ENCODE results near the gene SUN2.

The SUN2 gene

GRCh38 chr22:38685761-38686160, 70.0 kb downstream of the SUN2 start:
- H3K9me3 Mint-ChIP-seq, result no peaks in the 10 kb centered on the region
- H3K36me3 Mint-ChIP-seq (ENCODE audit: low read depth), result peaks cover 85% of the 10 kb centered on the region
- intact Hi-C loops (cut with micrococcal nuclease), result loop anchor here (10.0 kb wide), 1 partner anchor 181 kb away; the partner anchor contains the start of gene DDX17
- H3K27ac Mint-ChIP-seq, result no peak overlapping the region
- no peaks in the 10 kb centered on the region for H3K27me3 Mint-ChIP-seq
- peaks cover 22% of the 10 kb centered on the region for H3K4me1 Mint-ChIP-seq (ENCODE audit: low read depth)
- no peak overlapping the region for H3K4me3 Mint-ChIP-seq

- Mint-ChIP-seq H3K27me3 (no peaks in the 10 kb centered on the region), H3K4me3 (no peak overlapping the region), H3K4me1 (ENCODE audit: low read depth) (peaks cover 22% of the 10 kb centered on the region), H3K27ac (no peak overlapping the region), H3K9me3 (no peaks in the 10 kb centered on the region), H3K36me3 (ENCODE audit: low read depth) (peaks cover 78% of the 10 kb centered on the region)
- intact Hi-C loops (cut with micrococcal nuclease), result loop anchor here (10.0 kb wide), 1 partner anchor 180 kb away; the partner anchor contains the start of gene DDX17
Observed at GRCh38 chr22:38684895-38685294, 70.9 kb downstream of the SUN2 start.

Data from dendritic cell treated with granulocyte-macrophage colony-stimulating factor and Interleukin-4, amounts not matched to agents 40 ng/mL and 50 ng/mL, for 4 days (primary cell).